ENCODE results near the gene CDK12. TPM values are rescaled to one million over a fixed set of nuclear protein-coding genes. Genes with fewer than 3 reads are reported as not detected.

The CDK12 gene
- total and polyA plus RNA-seq, 2 experiments from 2014 or later: 20.9 to 55.3 TPM

Small RNA genes lying within 50 kb of the gene (small RNA-seq; reads per million reads assigned to genes)
- not detected for gene RNU6-233P (ENCODE audit: low replicate concordance)

Other genes with a start within 250 kb of the CDK12 start
- gene STAC2, start 235.5 kb upstream of the CDK12 start, total RNA-seq (2014; rRNA removed; shearing (Covaris generic)): 1.7 and 3.1 TPM in 2 replicates
- 1.9 and 2.0 TPM in 2 replicates for gene STAC2, start 235.5 kb upstream of the CDK12 start, polyA plus RNA-seq (2016; fragmentation: Nextera tagmentation; extraction: Ambion mirVana)
- 6.9 and 7.7 TPM in 2 replicates for gene FBXL20, start 59.9 kb upstream of the CDK12 start, total RNA-seq (2014; rRNA removed; shearing (Covaris generic))
- 2.9 and 4.3 TPM in 2 replicates for gene FBXL20, start 59.9 kb upstream of the CDK12 start, polyA plus RNA-seq (2016; fragmentation: Nextera tagmentation; extraction: Ambion mirVana)
- gene MED1, start 10.2 kb upstream of the CDK12 start, total RNA-seq (2014; rRNA removed; shearing (Covaris generic)): 32.5 and 42.3 TPM in 2 replicates
- 17.9 and 19.0 TPM in 2 replicates for gene MED1, start 10.2 kb upstream of the CDK12 start, polyA plus RNA-seq (2016; fragmentation: Nextera tagmentation; extraction: Ambion mirVana)
- gene NEUROD2, start 146.4 kb downstream of the CDK12 start, total RNA-seq (2014; rRNA removed; shearing (Covaris generic)): not detected in 2 replicates
- not detected in 2 replicates for gene NEUROD2, start 146.4 kb downstream of the CDK12 start, polyA plus RNA-seq (2016; fragmentation: Nextera tagmentation; extraction: Ambion mirVana)
- gene PPP1R1B, start 165.5 kb downstream of the CDK12 start, total RNA-seq (2014; rRNA removed; shearing (Covaris generic)): 1.5 and 3.4 TPM in 2 replicates
- gene PPP1R1B, start 165.5 kb downstream of the CDK12 start, polyA plus RNA-seq (2016; fragmentation: Nextera tagmentation; extraction: Ambion mirVana): 3.7 and 5.4 TPM in 2 replicates
- gene STARD3, start 175.7 kb downstream of the CDK12 start, total RNA-seq (2014; rRNA removed; shearing (Covaris generic)): 39.7 and 53.3 TPM in 2 replicates
- 26.4 and 31.5 TPM in 2 replicates for gene STARD3, start 175.7 kb downstream of the CDK12 start, polyA plus RNA-seq (2016; fragmentation: Nextera tagmentation; extraction: Ambion mirVana)
- 0.74 and 2.1 TPM in 2 replicates for gene TCAP, start 203.9 kb downstream of the CDK12 start, total RNA-seq (2014; rRNA removed; shearing (Covaris generic))
- gene TCAP, start 203.9 kb downstream of the CDK12 start, polyA plus RNA-seq (2016; fragmentation: Nextera tagmentation; extraction: Ambion mirVana): 0.61 and 0.80 TPM in 2 replicates
- 1.9 and 2.3 TPM in 2 replicates for gene PNMT, start 207.0 kb downstream of the CDK12 start, total RNA-seq (2014; rRNA removed; shearing (Covaris generic))
- gene PNMT, start 207.0 kb downstream of the CDK12 start, polyA plus RNA-seq (2016; fragmentation: Nextera tagmentation; extraction: Ambion mirVana): 2.5 and 4.4 TPM in 2 replicates
- gene PGAP3, start 226.6 kb downstream of the CDK12 start, total RNA-seq (2014; rRNA removed; shearing (Covaris generic)): 10.7 and 12.8 TPM in 2 replicates
- gene PGAP3, start 226.6 kb downstream of the CDK12 start, polyA plus RNA-seq (2016; fragmentation: Nextera tagmentation; extraction: Ambion mirVana): 7.0 and 8.2 TPM in 2 replicates
- gene ERBB2, start 238.6 kb downstream of the CDK12 start, total RNA-seq (2014; rRNA removed; shearing (Covaris generic)): 193 and 196 TPM in 2 replicates
- gene ERBB2, start 238.6 kb downstream of the CDK12 start, polyA plus RNA-seq (2016; fragmentation: Nextera tagmentation; extraction: Ambion mirVana): 44.9 and 46.2 TPM in 2 replicates